HEK293 (cell line): ENCODE results near the gene CEP55.

Experiments used
- CTCF ChIA-PET: fragments of 350-600 bp; formaldehyde crosslinking; extraction: SDS; loops from one replicate; lab custom pipeline; 2021; ENCODE audit warnings: antibody characterized with exemption; lab: Yijun Ruan, JAX
- POLR2A ChIA-PET: fragments of 300-600 bp; formaldehyde crosslinking; extraction: SDS; loops from one replicate; lab custom pipeline; 2020; ENCODE audit warnings: antibody characterized with exemption, inconsistent platforms; lab: Yijun Ruan, JAX
- H3K27ac ChIP-seq: fragments of 200-500 bp; sonication (Bioruptor generic); 2 replicates; pipeline ENCODE4 v1.5.1; 2014; ENCODE audit warnings: low read depth, low read length, control low read depth, inconsistent platforms; ENCODE audit errors: extremely low read depth
- H3K36me3 ChIP-seq, 2 experiments: fragments of 200-500 bp in 1 of 2; sonication (Bioruptor generic) in 1 of 2; 1 replicate in 1 of 2; 2 replicates in 1 of 2; pipeline ENCODE4 v1.5.1; 2014 to 2017; ENCODE audit warnings: inconsistent platforms in 2 of 2, low read length in 2 of 2; ENCODE audit not compliant: control insufficient read depth in 2 of 2, insufficient read depth in 1 of 2
- H3K4me1 ChIP-seq: fragments of 200-500 bp; sonication (Bioruptor generic); 2 replicates; pipeline ENCODE4 v1.5.1; 2014; ENCODE audit warnings: mild to moderate bottlenecking, low read length, inconsistent platforms; ENCODE audit not compliant: control insufficient read depth, insufficient read depth
- H3K4me3 ChIP-seq: 2 replicates; pipeline ENCODE4 v1.5.1; 2011; ENCODE audit warnings: low read depth, mild to moderate bottlenecking, control low read depth, low read length, moderate library complexity
- H3K9me3 ChIP-seq: fragments of 200-500 bp; sonication (Bioruptor generic); 2 replicates; pipeline ENCODE4 v1.5.1; 2014; ENCODE audit warnings: low read depth, low read length, inconsistent platforms; ENCODE audit not compliant: control insufficient read depth, insufficient read depth
- EGR2 ChIP-seq: fragments of 450-650 bp; formaldehyde crosslinking; IDR thresholded peaks from 2 replicates; pipeline ENCODE4 v1.5.1; 2016; ENCODE audit warnings: low read depth, missing biosample characterization, missing genetic modification characterization
- PATZ1 ChIP-seq: fragments of 450-650 bp; formaldehyde crosslinking; IDR thresholded peaks from 2 replicates; pipeline ENCODE4 v1.5.1; 2016; ENCODE audit warnings: missing biosample characterization, missing genetic modification characterization
- PRDM4 ChIP-seq: fragments of 450-650 bp; formaldehyde crosslinking; IDR thresholded peaks from 2 replicates; pipeline ENCODE4 v1.5.1; 2017; ENCODE audit warnings: missing biosample characterization, missing genetic modification characterization
- REST ChIP-seq: fragments of 450-650 bp; formaldehyde crosslinking; IDR thresholded peaks from 2 replicates; pipeline ENCODE4 v1.5.1; 2016; ENCODE audit warnings: missing biosample characterization, missing genetic modification characterization
- SCRT2 ChIP-seq: fragments of 450-650 bp; formaldehyde crosslinking; IDR thresholded peaks from 2 replicates; pipeline ENCODE4 v1.5.1; 2016; ENCODE audit warnings: missing biosample characterization, missing genetic modification characterization
- ZBTB21 ChIP-seq: fragments of 450-650 bp; formaldehyde crosslinking; IDR thresholded peaks from 2 replicates; pipeline ENCODE4 v1.5.1; 2017; ENCODE audit warnings: missing biosample characterization, missing genetic modification characterization
- ZBTB44 ChIP-seq: fragments of 450-650 bp; IDR thresholded peaks from 2 replicates; pipeline ENCODE4 v1.5.1; 2018; ENCODE audit warnings: missing biosample characterization, mild to moderate bottlenecking, missing genetic modification characterization
- ZBTB8A ChIP-seq: fragments of 450-650 bp; formaldehyde crosslinking; IDR thresholded peaks from 2 replicates; pipeline ENCODE4 v1.5.1; 2016; ENCODE audit warnings: missing biosample characterization, missing genetic modification characterization
- ZIC2 ChIP-seq: fragments of 450-650 bp; formaldehyde crosslinking; IDR thresholded peaks from 2 replicates; pipeline ENCODE4 v1.5.1; 2016; ENCODE audit warnings: missing biosample characterization, missing genetic modification characterization
- ZNF292 ChIP-seq: fragments of 450-650 bp; formaldehyde crosslinking; IDR thresholded peaks from 2 replicates; pipeline ENCODE4 v1.5.1; 2016; ENCODE audit warnings: low read depth, missing biosample characterization, missing genetic modification characterization, borderline replicate concordance
- ZNF302 ChIP-seq: fragments of 450-650 bp; formaldehyde crosslinking; IDR thresholded peaks from 2 replicates; pipeline ENCODE4 v1.5.1; 2016; ENCODE audit warnings: missing biosample characterization, missing genetic modification characterization, low read depth
- ZNF311 ChIP-seq: fragments of 450-650 bp; formaldehyde crosslinking; IDR thresholded peaks from 2 replicates; pipeline ENCODE4 v1.5.1; 2017; ENCODE audit warnings: missing biosample characterization, missing genetic modification characterization, borderline replicate concordance
- ZNF362 ChIP-seq: fragments of 450-650 bp; formaldehyde crosslinking; IDR thresholded peaks from 2 replicates; pipeline ENCODE4 v1.5.1; 2016; ENCODE audit warnings: missing biosample characterization, missing genetic modification characterization
- ZNF560 ChIP-seq: fragments of 450-650 bp; formaldehyde crosslinking; IDR thresholded peaks from 2 replicates; pipeline ENCODE4 v1.5.1; 2017; ENCODE audit warnings: missing biosample characterization, missing genetic modification characterization, borderline replicate concordance
- ZNF585B ChIP-seq: fragments of 450-650 bp; formaldehyde crosslinking; IDR thresholded peaks from 2 replicates; pipeline ENCODE4 v1.5.1; 2016; ENCODE audit warnings: missing biosample characterization, missing genetic modification characterization
- ZNF596 ChIP-seq: fragments of 450-650 bp; IDR thresholded peaks from 2 replicates; pipeline ENCODE4 v1.5.0; 2018; ENCODE audit warnings: missing biosample characterization, mild to moderate bottlenecking, missing genetic modification characterization, moderate library complexity
- ZNF626 ChIP-seq: fragments of 450-650 bp; sonication (Bioruptor Pico); formaldehyde crosslinking; IDR thresholded peaks from 2 replicates; pipeline ENCODE4 v1.5.1; 2018; ENCODE audit warnings: missing biosample characterization, missing genetic modification characterization, inconsistent platforms
- ZSCAN4 ChIP-seq: fragments of 450-650 bp; formaldehyde crosslinking; IDR thresholded peaks from 2 replicates; pipeline ENCODE4 v1.5.1; 2017; ENCODE audit warnings: missing biosample characterization, missing genetic modification characterization
- ZXDB ChIP-seq: fragments of 450-650 bp; formaldehyde crosslinking; IDR thresholded peaks from 2 replicates; pipeline ENCODE4 v1.5.1; 2016; ENCODE audit warnings: missing biosample characterization, missing genetic modification characterization

Gene CEP55

GRCh38 chr10:93576888-93577287, 80.5 kb downstream of the CEP55 start:
- POLR2A ChIA-PET, result no interaction called here
- H3K4me1 ChIP-seq, result peaks cover 6% of the 10 kb centered on the region; the same call in 1 of the 2 replicates
- no peaks in the 10 kb centered on the region for H3K9me3 ChIP-seq
- H3K27ac ChIP-seq, result no peak overlapping the region
- no peaks in the 10 kb centered on the region for H3K36me3 ChIP-seq
- TF ChIP-seq ZNF560 (tag by site-specific recombination), result no peak
- TF ChIP-seq REST (tag by site-specific recombination), result no peak
- no peak for TF ChIP-seq PRDM4 (tag by site-specific recombination)
- TF ChIP-seq ZBTB8A (tag by site-specific recombination), result no peak
- TF ChIP-seq ZXDB (tag by site-specific recombination), result no peak
- TF ChIP-seq ZNF626, result no peak
- TF ChIP-seq PATZ1 (tag by site-specific recombination), result no peak
- TF ChIP-seq ZNF311 (tag by site-specific recombination), result no peak
- no peak for TF ChIP-seq ZNF585B (tag by site-specific recombination)
- TF ChIP-seq EGR2, result no peak
- no peak for TF ChIP-seq ZBTB21 (tag by site-specific recombination)
- no peak for TF ChIP-seq ZSCAN4 (tag by site-specific recombination)
- TF ChIP-seq ZNF292 (tag by site-specific recombination), result no peak
- TF ChIP-seq ZNF596, result no peak
- TF ChIP-seq ZBTB44 (tag by site-specific recombination), result no peak
- TF ChIP-seq SCRT2 (tag by site-specific recombination), result no peak
- no peak for TF ChIP-seq ZNF362 (tag by site-specific recombination)
- no peak for TF ChIP-seq ZIC2 (tag by site-specific recombination)
- TF ChIP-seq ZNF302 (tag by site-specific recombination), result no peak
- CTCF ChIA-PET, result interaction anchor here (0.6 to 2.6 kb wide), 2 partner anchors 22 to 38 kb away, joined by 3 to 10 read pairs; no protein-coding TSS in a partner anchor
- H3K4me3 ChIP-seq, result no peak overlapping the region
